Measurements from ENCODE around the gene EHMT1.
A peak's percentile ranks its signal among the peaks of the same experiment; 100 is the strongest.
"Not testable (repeated sequence)": the region's sequence is repeated elsewhere in the genome, so short reads cannot be mapped to it uniquely, and the experiment has no call there.

Gene EHMT1

GRCh38 chr9:137764981-137765380 lies 146.2 kb downstream of the EHMT1 start:
- no peak for DNase-seq

DNA sequence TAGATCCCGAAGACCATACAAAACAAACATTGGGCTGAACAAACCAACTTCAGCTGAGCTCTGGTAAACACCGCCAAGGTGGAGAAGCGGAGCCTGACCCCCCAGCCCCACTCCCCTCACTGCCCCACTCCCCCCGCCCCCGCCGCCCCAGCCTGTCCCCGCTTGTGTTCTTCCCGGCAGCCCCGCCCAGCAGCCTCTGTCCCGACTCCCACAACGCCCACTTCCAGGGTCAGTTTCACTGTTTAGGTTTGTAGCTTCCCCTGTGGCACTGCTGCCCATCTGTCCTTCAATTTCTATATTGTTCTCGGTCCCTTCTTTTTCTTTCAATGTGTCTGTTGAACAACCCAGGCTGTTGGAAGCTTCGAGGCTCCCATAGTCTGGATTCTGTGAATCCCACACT lies 146.7 kb downstream of the EHMT1 start:
- no peak for DNase-seq

DNA sequence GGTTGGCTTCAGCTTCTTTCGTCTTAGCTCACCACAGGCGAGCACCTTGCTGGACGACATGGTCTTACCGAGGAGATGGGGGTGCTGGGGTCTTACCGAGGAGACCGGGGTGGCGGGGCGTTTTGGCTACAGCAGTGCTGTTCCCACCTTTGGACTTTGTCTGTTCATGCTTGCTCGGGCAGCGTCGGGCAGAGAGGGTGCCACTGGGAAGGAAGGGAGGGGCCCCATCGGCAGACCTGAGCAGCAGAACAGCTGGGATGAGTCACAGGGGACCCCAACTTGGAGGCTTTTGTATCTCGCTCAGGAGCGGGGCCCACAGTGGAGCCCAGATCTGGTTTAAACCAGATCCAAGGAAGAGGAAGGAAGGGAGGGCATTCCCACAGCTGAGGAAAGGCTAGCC lies 152.8 kb downstream of the EHMT1 start:
- DNase-seq, result no peak

- no peak for DNase-seq
Observed at GRCh38 chr9:137772281-137772873, 153.6 kb downstream of the EHMT1 start.

DNA sequence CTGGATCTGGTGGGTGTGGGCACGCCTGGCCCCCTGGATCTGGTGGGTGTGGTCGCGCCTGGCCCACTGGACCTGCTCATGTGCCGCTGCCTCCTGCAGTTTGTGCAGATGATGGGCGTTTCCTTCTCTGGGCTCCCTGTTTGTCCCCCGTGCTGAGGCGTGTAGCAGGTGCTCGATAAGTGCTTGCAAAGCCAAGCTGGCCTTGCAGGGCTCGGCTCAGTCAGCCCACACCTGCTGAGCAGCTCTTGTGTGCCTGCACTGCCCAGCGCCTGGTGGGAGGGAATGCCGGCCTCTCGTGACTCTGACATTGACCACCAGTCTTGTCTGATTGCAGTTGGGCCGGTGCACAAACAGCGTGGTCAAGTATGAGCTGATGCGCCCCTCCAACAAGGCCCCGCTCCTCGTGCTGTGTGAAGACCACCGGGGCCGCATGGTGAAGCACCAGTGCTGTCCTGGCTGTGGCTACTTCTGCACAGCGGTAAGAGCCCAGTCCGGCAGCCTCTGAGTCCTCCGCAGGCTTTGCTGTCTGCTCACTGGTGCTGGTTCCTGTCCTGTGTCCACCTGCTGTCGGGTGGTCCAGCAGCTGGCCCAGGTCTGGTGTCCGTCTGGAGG lies 156.1 kb downstream of the EHMT1 start:
- peak; percentile 25 for DNase-seq

DNA sequence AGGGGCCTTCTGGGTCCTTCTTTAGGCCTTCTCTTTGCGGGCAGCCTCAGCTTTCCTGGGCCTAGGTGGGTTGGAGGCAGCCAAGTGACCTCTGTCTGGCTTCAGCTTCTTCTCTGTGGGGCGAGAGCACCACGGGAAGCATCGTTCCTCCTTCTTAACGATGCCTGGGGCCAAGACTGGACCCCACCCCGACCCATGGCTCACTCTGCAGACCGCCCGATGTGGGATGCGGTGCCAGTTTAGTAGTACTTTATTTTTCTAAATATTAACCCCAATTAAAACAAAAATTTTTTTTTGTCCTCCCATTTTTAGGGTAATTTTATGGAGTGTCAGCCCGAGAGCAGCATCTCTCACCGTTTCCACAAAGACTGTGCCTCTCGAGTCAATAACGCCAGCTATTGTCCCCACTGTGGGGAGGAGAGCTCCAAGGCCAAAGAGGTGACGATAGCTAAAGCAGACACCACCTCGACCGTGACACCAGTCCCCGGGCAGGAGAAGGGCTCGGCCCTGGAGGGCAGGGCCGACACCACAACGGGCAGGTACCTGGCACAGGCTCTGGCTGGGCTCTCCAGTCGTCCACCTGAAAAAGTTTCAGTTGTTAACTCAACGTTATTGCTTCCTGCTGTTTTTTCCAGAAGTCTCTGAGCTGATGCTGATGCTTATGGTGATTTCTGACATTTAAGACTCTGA lies 157.6 kb downstream of the EHMT1 start:
- no peak for DNase-seq

GRCh38 chr9:137777761-137778160 lies 159.0 kb downstream of the EHMT1 start:
- no peak for DNase-seq

GRCh38 chr9:137778336-137778735 lies 159.5 kb downstream of the EHMT1 start:
- DNase-seq, result no peak

DNA sequence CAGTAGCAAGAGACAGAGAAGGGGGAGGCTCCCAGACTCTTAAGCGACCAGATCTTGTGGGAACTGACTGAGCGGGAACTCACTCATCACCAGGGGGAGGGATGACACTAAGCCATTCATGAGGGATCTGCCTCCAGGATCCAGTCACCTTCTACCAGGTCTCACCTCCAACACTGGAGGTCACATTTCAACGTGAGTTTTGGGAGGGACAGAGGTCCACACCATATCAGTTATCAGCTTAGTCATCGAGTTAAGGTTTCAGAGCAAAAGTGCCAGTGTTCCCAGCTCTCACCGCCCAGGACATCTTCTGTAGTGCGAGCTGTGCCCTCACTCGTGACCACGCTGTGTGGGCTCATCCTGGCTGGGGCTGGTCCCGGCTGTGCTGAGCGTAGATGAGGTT lies 160.1 kb downstream of the EHMT1 start:
- no peak for DNase-seq

DNA sequence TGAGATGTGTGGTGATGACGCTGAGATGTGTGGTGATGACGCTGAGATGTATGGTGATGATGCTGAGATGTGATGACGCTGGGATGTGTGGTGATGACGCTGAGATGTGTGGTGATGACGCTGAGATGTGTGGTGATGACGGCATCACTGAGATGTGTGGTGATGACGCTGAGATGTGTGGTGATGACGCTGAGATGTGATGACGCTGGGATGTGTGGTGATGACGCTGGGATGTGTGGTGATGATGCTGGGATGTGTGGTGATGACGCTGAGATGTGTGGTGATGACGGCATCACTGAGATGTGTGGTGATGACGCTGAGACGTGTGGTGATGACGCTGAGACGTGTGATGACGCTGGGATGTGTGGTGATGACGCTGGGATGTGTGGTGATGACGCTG lies 161.2 kb downstream of the EHMT1 start:
- DNase-seq, result not testable (repeated sequence)

DNA sequence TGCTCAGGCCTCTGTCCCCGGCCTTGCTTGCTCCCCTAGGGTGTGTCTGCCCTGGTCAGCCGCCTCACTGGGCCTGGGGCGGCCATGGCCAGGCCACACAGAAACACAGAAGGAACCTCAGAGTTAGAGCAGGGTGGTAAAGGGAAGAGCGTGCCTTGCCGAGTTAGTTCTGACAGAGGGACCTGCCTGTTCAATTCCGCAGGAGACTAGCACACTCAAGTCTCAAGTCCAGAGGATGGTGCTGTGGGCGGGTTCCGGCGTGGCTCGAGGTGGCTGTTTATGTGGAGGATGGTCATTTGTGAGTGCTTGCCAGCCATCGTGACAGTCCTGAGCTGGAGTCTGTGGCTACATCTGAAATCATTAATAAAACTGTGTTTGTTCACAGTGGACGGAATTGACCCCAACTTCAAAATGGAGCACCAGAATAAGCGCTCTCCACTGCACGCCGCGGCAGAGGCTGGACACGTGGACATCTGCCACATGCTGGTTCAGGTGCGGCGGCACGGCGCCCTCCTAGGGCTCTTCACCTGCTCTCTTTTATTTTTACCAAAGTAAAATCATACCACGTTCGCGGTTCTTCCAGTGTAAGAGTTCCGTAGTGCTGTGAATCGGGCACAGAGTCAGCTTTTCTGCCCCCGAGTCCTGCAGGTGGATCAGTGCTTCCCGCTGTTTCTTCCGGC lies 163.2 kb downstream of the EHMT1 start:
- DNase-seq, result no peak

DNA sequence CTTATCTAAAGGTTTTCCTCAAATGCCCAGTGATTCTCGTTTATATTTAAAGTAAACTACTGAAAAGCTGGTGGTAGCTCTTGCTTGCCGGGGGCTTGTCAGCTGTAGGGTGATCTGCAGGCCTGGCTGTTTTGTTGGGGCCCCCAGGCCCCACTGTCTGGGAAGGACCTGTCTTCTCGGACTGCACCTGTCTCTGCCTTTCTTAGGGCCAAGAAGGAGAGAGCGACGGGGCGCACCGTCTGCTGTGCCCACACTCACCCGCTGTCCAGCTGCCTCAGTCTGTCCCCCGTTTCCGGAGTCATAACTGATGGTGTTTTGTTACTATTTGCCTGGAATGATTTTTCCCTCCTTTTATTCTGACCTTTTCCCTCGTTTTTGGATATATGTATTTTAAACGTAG lies 164.7 kb downstream of the EHMT1 start:
- no peak for DNase-seq

GRCh38 chr9:137784046-137784445 lies 165.2 kb downstream of the EHMT1 start:
- DNase-seq, result no peak

DNA sequence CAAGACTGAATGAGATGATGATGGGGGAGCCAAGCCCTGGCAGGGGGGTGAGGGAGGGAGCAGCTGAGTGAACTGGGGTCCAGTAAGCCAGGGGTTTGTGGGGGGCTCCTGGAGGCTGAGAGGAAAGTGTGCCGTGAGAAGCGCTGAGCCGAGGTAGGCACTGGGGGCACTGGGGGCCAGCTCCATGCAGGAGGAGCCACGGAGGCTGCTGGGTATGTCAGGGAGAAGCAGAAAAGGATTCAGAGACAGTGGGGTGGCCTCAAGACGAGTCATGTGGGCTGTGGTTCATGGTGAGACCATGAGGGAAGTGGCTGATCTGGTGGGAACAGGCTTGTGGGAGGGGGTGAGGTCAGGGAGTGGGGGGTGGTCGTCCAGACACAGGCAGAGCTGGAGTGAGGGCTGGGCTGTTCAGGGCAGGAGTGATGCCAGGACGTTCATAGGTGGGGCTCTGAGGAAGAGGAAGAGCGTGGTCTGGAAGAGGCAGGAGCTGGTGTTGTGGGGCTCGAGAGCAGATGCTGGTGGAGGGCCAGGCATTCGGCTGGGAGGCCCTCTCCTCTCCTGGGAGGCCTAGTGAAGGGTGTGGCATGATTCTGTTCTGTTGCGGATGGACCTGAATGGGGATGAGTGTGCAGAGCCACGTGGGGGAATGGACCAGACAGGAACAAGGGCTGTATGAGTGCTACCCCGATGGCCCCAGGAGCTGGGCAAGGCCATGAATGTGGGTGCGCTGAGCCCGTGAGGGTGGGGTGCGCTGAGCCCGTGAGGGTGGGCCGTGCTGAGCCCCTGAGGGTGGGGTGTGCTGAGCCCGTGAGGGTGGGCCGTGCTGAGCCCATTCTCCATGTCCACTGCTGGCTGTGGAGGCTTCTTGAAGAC lies 166.1 kb downstream of the EHMT1 start:
- DNase-seq, result no peak

DNA sequence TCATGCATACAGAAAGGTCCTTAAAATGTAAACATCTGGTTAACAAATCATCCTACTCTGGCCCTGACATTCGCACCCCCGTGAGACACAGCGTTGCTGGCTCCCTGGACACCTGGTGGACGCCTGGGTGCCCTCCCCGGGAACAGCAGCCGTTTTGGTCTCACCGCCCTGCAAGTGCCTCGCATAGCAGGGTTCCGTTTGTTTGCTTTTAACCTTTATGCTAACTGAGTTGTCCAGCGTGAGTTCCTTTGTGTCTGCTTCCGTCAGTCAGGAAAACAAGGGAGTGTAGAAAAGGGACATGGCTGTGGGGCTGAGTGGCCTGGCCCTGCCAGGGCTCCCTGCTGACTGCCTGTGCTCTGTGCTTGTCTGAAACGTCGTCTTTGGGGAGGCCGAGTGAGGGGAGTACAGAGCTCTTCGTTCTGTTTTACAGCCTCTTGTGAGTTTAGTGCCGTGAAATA lies 166.9 kb downstream of the EHMT1 start:
- peak; percentile 89 for DNase-seq

DNA sequence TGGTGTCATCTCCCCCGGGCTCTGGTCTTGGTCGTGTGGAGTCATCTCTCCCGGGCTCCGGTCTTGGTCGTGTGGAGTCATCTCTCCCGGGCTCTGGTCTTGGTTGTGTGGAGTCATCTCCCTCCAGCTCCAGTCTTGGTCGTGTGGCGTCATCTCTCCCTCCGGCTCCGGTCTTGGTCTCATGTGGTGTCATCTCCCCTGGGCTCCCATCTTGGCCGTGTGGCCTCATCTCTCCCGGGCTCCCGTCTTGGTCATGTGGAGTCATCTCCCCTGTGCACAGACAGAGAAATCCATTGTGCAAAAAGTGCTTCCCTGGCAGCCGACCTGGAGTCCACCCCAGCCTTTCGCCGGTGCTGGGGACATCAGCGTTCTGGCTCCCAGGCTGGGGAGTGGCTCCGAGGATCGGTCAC lies 167.7 kb downstream of the EHMT1 start:
- no peak for DNase-seq

GRCh38 chr9:137787381-137787780 lies 168.6 kb downstream of the EHMT1 start:
- DNase-seq, result no peak

GRCh38 chr9:137787786-137788505 lies 169.1 kb downstream of the EHMT1 start:
- DNase-seq, result no peak

DNA sequence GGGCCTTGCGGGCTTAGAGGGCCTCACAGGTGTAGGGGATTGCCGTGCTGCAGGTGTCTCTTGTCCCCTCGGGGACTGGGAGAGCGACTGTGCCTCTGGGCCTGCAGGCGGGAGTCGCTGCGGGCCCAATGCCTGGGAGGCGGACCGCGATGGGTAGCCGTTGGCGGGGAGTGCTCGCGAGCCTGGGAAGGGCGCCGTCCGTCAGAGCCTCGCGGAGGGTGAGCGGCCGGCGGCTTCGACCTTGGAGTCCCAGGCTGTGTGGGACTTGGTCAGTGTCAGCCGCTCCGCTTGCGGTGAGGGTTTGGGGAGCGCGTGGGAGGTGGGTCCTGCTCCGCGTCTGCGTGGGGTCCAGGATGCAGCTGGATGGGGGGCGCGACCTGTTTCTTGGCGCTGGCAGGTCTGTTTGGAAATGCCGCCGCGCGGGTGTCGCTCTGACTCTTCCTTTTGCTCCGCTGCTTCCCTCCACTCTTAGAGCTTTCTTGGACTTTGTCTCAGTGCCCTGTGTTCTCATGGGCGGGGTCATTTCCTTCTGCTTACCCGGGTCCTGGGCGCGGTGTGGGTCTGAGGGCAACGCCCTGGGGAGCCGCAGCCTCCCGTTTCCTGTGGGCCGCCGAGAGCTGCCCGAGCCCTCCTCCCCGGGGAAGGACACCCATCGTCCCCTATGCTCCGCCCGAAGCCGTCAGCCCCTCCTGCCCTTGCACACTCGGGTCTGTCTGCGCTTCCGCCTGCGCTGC lies 169.9 kb downstream of the EHMT1 start:
- DNase-seq, result no peak

DNA sequence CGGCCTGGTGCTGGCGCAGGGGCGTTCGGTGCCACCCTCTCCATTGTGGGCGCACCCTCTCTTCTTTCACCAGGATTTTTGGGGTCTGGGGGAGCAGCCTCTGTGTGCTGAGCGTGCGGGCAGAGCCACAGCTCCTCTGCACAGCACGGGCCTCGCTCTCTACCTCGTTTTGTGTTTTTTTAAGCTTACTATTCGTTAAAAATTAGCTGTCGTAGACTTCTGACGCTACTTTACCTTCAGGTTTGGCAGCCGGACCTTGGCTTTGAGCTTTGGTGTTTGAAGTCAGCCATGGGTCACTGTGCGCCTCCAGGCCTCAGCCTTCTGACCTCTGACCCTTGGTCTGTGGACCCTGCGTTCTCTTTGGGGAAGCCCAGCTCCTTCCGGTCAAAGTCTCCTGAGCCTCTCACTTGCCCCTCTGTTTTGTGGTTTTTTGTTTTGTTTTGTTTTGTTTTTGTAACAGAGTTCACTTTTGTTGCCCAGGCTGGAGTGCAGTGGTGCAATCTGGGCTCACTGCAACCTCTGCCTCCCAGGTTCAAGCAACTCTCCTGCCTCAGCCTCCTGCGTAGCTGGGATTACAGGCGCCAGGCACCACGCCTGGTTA lies 170.6 kb downstream of the EHMT1 start:
- no peak for DNase-seq

DNA sequence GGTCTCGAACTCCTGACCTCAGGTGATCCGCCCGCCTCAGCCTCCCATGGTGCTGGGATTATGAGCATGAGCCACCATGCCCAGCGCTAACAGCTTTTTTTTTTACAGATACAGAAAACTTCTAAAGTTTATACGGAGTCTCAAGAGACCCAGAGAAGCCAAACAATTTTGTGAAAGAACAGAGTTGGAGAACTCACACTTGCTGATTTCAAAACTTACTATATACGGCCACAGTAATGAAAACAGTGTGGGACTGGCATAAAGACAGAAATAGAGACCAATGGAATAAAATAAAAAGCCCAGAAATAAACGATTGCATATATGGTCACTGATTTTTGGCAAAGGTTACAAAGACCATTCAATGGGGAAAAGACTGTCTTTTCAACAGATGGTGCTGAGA lies 173.1 kb downstream of the EHMT1 start:
- DNase-seq, result no peak

All from NCI-H774 (cell line).